Liver (tissue), 9 donors: ENCODE measurements around the gene DMD. TPM values are rescaled to one million over a fixed set of nuclear protein-coding genes. Genes with fewer than 3 reads are reported as not detected.
A peak's percentile ranks its signal among the peaks of the same experiment; 100 is the strongest.

Experiments used
- DNase-seq: peaks from one replicate; pipeline ENCODE4 v3.0.0-alpha.2; 2017; ENCODE audit warnings: low spot score
- H3K27ac ChIP-seq, 2 donors: one replicate each; pipeline ENCODE4 v1.7.0; 2013; ENCODE audit warnings: inconsistent platforms in 2 of 2, low read length in 2 of 2, control low read depth in 1 of 2, low read depth in 1 of 2, mild to moderate bottlenecking in 1 of 2
- H3K27me3 ChIP-seq, 4 donors: one replicate each; pipeline versions ENCODE4 v1.6.1 to v1.7.0; 2013; ENCODE audit warnings: low read length in 3 of 4, inconsistent platforms in 1 of 4, mild to moderate bottlenecking in 1 of 4, moderate library complexity in 1 of 4; ENCODE audit not compliant: control insufficient read depth in 4 of 4, insufficient read depth in 4 of 4
- H3K36me3 ChIP-seq, 4 donors: one replicate each; pipeline versions ENCODE4 v1.6.1 to v1.7.0; 2013; ENCODE audit warnings: low read length in 3 of 4, mild to moderate bottlenecking in 3 of 4, low read depth in 1 of 4, moderate library complexity in 1 of 4; ENCODE audit not compliant: control insufficient read depth in 4 of 4, insufficient read depth in 3 of 4
- H3K4me1 ChIP-seq, 4 donors: one replicate each; pipeline versions ENCODE4 v1.6.1 to v1.7.0; 2013; ENCODE audit warnings: low read length in 3 of 4, mild to moderate bottlenecking in 3 of 4, moderate library complexity in 1 of 4; ENCODE audit not compliant: control insufficient read depth in 4 of 4, insufficient read depth in 4 of 4
- H3K4me3 ChIP-seq, 3 donors: one replicate each; pipeline versions ENCODE4 v1.6.1 to v1.7.0; 2013; ENCODE audit warnings: low read length in 3 of 3, control low read depth in 1 of 3, low read depth in 1 of 3, mild to moderate bottlenecking in 1 of 3
- H3K9ac ChIP-seq, 2 donors: one replicate each; pipeline ENCODE4 v1.7.0; 2013; ENCODE audit warnings: low read length in 2 of 2, mild to moderate bottlenecking in 2 of 2, moderate library complexity in 2 of 2, control low read depth in 1 of 2, low read depth in 1 of 2
- H3K9me3 ChIP-seq, 4 donors: one replicate each; pipeline versions ENCODE4 v1.6.1 to v1.7.0; 2013; ENCODE audit warnings: low read length in 3 of 4; ENCODE audit not compliant: control insufficient read depth in 4 of 4
- CTCF ChIP-seq: fragments of 150-350 bp; IDR thresholded peaks from 2 replicates; pipeline ENCODE4 v1.5.1; 2017; ENCODE audit warnings: improper control_type of control experiment, low read depth, low read length; ENCODE audit not compliant: missing input control
- EGR1 ChIP-seq, 2 donors: IDR thresholded peaks; 2 replicates each; pipeline ENCODE4 v1.6.1; 2016 to 2018; ENCODE audit warnings: antibody characterized with exemption in 2 of 2, low read depth in 2 of 2
- FOXA1 ChIP-seq: IDR thresholded peaks from 2 replicates; pipeline ENCODE4 v1.6.1; 2016; ENCODE audit warnings: antibody characterized with exemption
- FOXA2 ChIP-seq: IDR thresholded peaks from 2 replicates; pipeline ENCODE4 v1.6.1; 2016; ENCODE audit warnings: antibody characterized with exemption
- HNF4A ChIP-seq, 2 donors: conservative IDR thresholded peaks; 2 replicates each; pipeline ENCODE4 v1.6.1; 2016; ENCODE audit warnings: antibody characterized with exemption in 2 of 2, mild to moderate bottlenecking in 2 of 2
- JUND ChIP-seq, 2 donors: IDR thresholded peaks; 2 replicates each; pipeline ENCODE4 v1.6.1; 2016; ENCODE audit warnings: antibody characterized with exemption in 2 of 2
- NR2F2 ChIP-seq: IDR thresholded peaks from 2 replicates; pipeline ENCODE4 v1.6.1; 2016; ENCODE audit warnings: antibody characterized with exemption
- RAD21 ChIP-seq, 2 donors: IDR thresholded peaks; 2 replicates each; pipeline ENCODE4 v1.6.1; 2016; ENCODE audit warnings: antibody characterized with exemption in 2 of 2, mild to moderate bottlenecking in 2 of 2
- REST ChIP-seq: IDR thresholded peaks from 2 replicates; pipeline ENCODE4 v1.6.1; 2016; ENCODE audit warnings: antibody characterized with exemption, mild to moderate bottlenecking
- RXRA ChIP-seq, 2 donors: IDR thresholded peaks; 2 replicates each; pipeline ENCODE4 v1.6.1; 2017 to 2018; ENCODE audit warnings: antibody characterized with exemption in 2 of 2, mild to moderate bottlenecking in 1 of 2
- SP1 ChIP-seq: IDR thresholded peaks from 2 replicates; pipeline ENCODE4 v1.6.1; 2018; ENCODE audit warnings: antibody characterized with exemption, mild to moderate bottlenecking
- TAF1 ChIP-seq: conservative IDR thresholded peaks from 2 replicates; pipeline ENCODE4 v1.6.1; 2016; ENCODE audit warnings: antibody characterized with exemption, mild to moderate bottlenecking
- YY1 ChIP-seq: IDR thresholded peaks from 2 replicates; pipeline ENCODE4 v1.6.1; 2016; ENCODE audit warnings: antibody characterized with exemption, mild to moderate bottlenecking
- WGBS: extraction: QIAGEN DNeasy Blood & Tissue Kit; methylation state at CpG from one replicate; pipeline ENCODE4 v1.1.7; 2013; 5-methylcytosine and 5-hydroxymethylcytosine counted together
- polyA plus RNA-seq, 2 donors: library from polyadenylated mRNA; stranded (reverse) in 1 of 2; unstranded in 1 of 2; fragments of 200-250 nt in 1 of 2; fragments of >200 nt in 1 of 2; fragmentation: Nextera tagmentation in 1 of 2; extraction: Ambion mirVana in 1 of 2; gene quantifications; one replicate each; pipeline versions ENCODE4 v1.2.1 to v1.2.3, GENCODE V29; 2013 to 2015
- total RNA-seq, 2 donors: library from RNA; depleted of rRNA; stranded (reverse); fragments of >200 nt; gene quantifications; one replicate each; pipeline ENCODE4 v1.2.3, GENCODE V29; 2014
- TF ChIP-seq, protein P1 (sequence below): IDR thresholded peaks from 2 replicates; pipeline ENCODE4 v1.6.1; 2016; ENCODE audit warnings: antibody characterized with exemption
- TF ChIP-seq, protein P2 (sequence below): IDR thresholded peaks from 2 replicates; pipeline ENCODE4 v1.6.1; 2016; ENCODE audit warnings: antibody characterized with exemption
- donor health status: healthy.
- donor health status: healthy.
- donor health status: healthy.
- donor health status: healthy.
- donor health status: healthy.

Gene DMD
- total and polyA plus RNA-seq, 4 donors, result 14.6 to 61.9 (median 23.9) TPM

DNA sequence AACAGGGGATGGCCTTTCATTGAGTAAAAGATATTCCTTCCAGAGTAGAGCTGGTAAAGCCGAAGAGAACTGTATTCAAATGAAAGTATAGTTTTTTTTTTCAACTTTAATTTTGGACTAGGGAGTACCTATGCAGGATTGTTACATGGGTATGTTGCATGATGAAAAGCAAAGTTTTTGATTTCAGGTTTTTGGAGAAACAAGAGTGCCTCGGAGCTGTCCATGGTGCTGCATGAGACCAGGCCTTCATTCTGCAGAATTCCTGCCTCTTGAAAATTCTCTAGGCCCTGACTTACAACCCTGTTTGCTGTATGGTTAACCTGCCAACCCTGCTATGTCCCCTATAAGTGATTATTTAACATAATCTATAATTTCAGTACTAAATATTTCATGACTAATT is 1073.8 kb downstream of the DMD start:
- Histone ChIP-seq H3K27me3 (no peaks in the 10 kb centered on the region), H3K4me3 (no peak overlapping the region), H3K36me3 (no peaks in the 10 kb centered on the region), H3K9me3 (no peaks in the 10 kb centered on the region), H3K27ac (no peak overlapping the region), H3K4me1 (no peaks in the 10 kb centered on the region), H3K9ac (no peak overlapping the region)
- peak; percentile 32 for DNase-seq
- 53% methylated on average over 2 of the region's 2 CpGs for WGBS
- TF ChIP-seq REST, result peak; percentile 99
- TF ChIP-seq, protein P1, sequence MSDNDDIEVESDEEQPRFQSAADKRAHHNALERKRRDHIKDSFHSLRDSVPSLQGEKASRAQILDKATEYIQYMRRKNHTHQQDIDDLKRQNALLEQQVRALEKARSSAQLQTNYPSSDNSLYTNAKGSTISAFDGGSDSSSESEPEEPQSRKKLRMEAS, result no peak

GRCh38 chrX:32126997-32127396 is 1084.4 kb downstream of the DMD start:
- 80% methylated on average over 1 of the region's 1 CpG for WGBS
- TF ChIP-seq YY1 (no peak), FOXA2 (no peak), RAD21 (IDR thresholded peaks at IDR 0.05) (no peak), FOXA1 (no peak), JUND (IDR thresholded peaks at IDR 0.05) (no peak), CTCF (no peak), RXRA (IDR thresholded peaks at IDR 0.05) (no peak), REST (no peak), TAF1 (no peak), EGR1 (IDR thresholded peaks at IDR 0.05; ENCODE audit: low read depth in 2 of 2) (no peak), NR2F2 (no peak), SP1 (no peak), HNF4A (conservative IDR thresholded peaks at IDR 0.05) (no peak)
- TF ChIP-seq, protein P1, result no peak
- TF ChIP-seq, protein P2, sequence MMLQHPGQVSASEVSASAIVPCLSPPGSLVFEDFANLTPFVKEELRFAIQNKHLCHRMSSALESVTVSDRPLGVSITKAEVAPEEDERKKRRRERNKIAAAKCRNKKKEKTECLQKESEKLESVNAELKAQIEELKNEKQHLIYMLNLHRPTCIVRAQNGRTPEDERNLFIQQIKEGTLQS, result no peak
- no peak for DNase-seq
- Histone ChIP-seq H3K27ac (no peak overlapping the region), H3K9ac (no peak overlapping the region), H3K9me3 (no peaks in the 10 kb centered on the region), H3K4me3 (no peak overlapping the region), H3K36me3 (no peaks in the 10 kb centered on the region), H3K27me3 (no peaks in the 10 kb centered on the region), H3K4me1 (peaks cover 0 to 3% (median 0%) of the 10 kb centered on the region in 4 donors)
